ENCODE results near the gene TMCC1. TPM values are rescaled to one million over a fixed set of nuclear protein-coding genes. Genes with fewer than 3 reads are reported as not detected.

The TMCC1 gene
- polyA plus RNA-seq, 2 of the 4 experiments (the other 2 are of a cell fraction) = 30.3 to 75.7 TPM

- no peak for TF ChIP-seq ATOH8 (CRISPR knock-in tag; IDR thresholded peaks at IDR 0.05; ENCODE audit: low read depth)
- TF ChIP-seq SREBF2 (IDR thresholded peaks at IDR 0.05) = no peak
- TF ChIP-seq NR3C1 (IDR thresholded peaks at IDR 0.05) = no peak
- TF ChIP-seq CEBPB (IDR thresholded peaks at IDR 0.05) = no peak
- no peak for TF ChIP-seq RARB (CRISPR knock-in tag; IDR thresholded peaks at IDR 0.05)
Observed at GRCh38 chr3:129658110-129658843, 235.2 kb downstream of the TMCC1 start (continued).

- Histone ChIP-seq H3K27ac (peak overlapping the region; percentile 89 to 94), H3K4me1 (peaks cover 100% of the 10 kb centered on the region), H3K4me3 (no peak overlapping the region), H3K9me3 (no peaks in the 10 kb centered on the region), H3K4me2 (peak overlapping the region; percentile 75)
- ATAC-seq (no peak), DNase-seq (ENCODE audit: low read depth in 1 of 2, low spot score in 1 of 2) (no peak), FAIRE-seq (no peak)
- CTCF ChIA-PET = interaction anchor here (2.6 kb wide), 1 partner anchor 172 kb away, joined by 6 read pairs; no protein-coding TSS in a partner anchor
- 42% methylated on average over 2 of the region's 2 CpGs for WGBS (ENCODE audit: missing lambda C conversion rate)
- POLR2A ChIA-PET = no interaction called here
- no peak for TF ChIP-seq KDM5A (IDR thresholded peaks at IDR 0.05)
- no peak for TF ChIP-seq EP300 (IDR thresholded peaks at IDR 0.05)
- peak; percentile 91 for TF ChIP-seq NFE2L2 (conservative IDR thresholded peaks at IDR 0.05; ENCODE audit: low read length)
- TF ChIP-seq POLR2A (IDR thresholded peaks at IDR 0.05; ENCODE audit: low read length) = no peak
- TF ChIP-seq HOXB5 (CRISPR knock-in tag; IDR thresholded peaks at IDR 0.05) = no peak
- TF ChIP-seq SMC3 (IDR thresholded peaks at IDR 0.05) = no peak
- no peak for TF ChIP-seq FOSL2 (IDR thresholded peaks at IDR 0.05)
- peak; percentile 27; the same call in 1 of the 2 replicates for TF ChIP-seq FOSL2 (CRISPR knock-in tag; IDR thresholded peaks at IDR 0.05)
- TF ChIP-seq POLR2AphosphoS2 (conservative IDR thresholded peaks at IDR 0.05; ENCODE audit: low read length) = no peak
- TF ChIP-seq ATOH8 (CRISPR knock-in tag; IDR thresholded peaks at IDR 0.05; ENCODE audit: low read depth) = no peak
- no peak for TF ChIP-seq JUNB (IDR thresholded peaks at IDR 0.05)
- TF ChIP-seq ZNF302 (CRISPR knock-in tag; IDR thresholded peaks at IDR 0.05) = no peak
- TF ChIP-seq HOXB13 (CRISPR knock-in tag; IDR thresholded peaks at IDR 0.05; ENCODE audit: low read depth) = peak; percentile 23
- no peak for TF ChIP-seq PHF8 (IDR thresholded peaks at IDR 0.05; ENCODE audit: borderline replicate concordance, low read depth)
- no peak for TF ChIP-seq CTCF (IDR thresholded peaks at IDR 0.05)
- peak; percentile 37; the same call in 1 of the 2 replicates for TF ChIP-seq EHF (CRISPR knock-in tag; IDR thresholded peaks at IDR 0.05)
- TF ChIP-seq PBX3 (IDR thresholded peaks at IDR 0.05) = no peak
- no peak for TF ChIP-seq HMGXB4 (CRISPR knock-in tag; IDR thresholded peaks at IDR 0.05; ENCODE audit: borderline replicate concordance)
- TF ChIP-seq MAFK (IDR thresholded peaks at IDR 0.05; ENCODE audit: partially characterized antibody) = peak; percentile 96
- TF ChIP-seq HEYL (CRISPR knock-in tag; IDR thresholded peaks at IDR 0.05) = no peak
- TF ChIP-seq REST (IDR thresholded peaks at IDR 0.05) = no peak
Observed at GRCh38 chr3:129657261-129658046, 236.1 kb downstream of the TMCC1 start.

Data from A549 (cell line).